HEK293 (cell line): ENCODE measurements around the gene PAXX.

ENCODE experiments used
- EGR2 ChIP-seq: fragments of 450-650 bp; formaldehyde crosslinking; IDR thresholded peaks from 2 replicates; pipeline ENCODE4 v1.5.1; 2016; ENCODE audit warnings: low read depth, missing biosample characterization, missing genetic modification characterization
- HOXC10 ChIP-seq: sonication (generic); formaldehyde crosslinking; IDR thresholded peaks from 2 replicates; pipeline ENCODE4 v1.8.1; 2023; ENCODE audit warnings: mild to moderate bottlenecking, missing genetic modification reagents
- KLF16 ChIP-seq: fragments of 450-650 bp; formaldehyde crosslinking; IDR thresholded peaks from 2 replicates; pipeline ENCODE4 v1.5.1; 2017; ENCODE audit warnings: missing biosample characterization, missing genetic modification characterization
- KLF7 ChIP-seq: fragments of 450-650 bp; formaldehyde crosslinking; IDR thresholded peaks from 2 replicates; pipeline ENCODE4 v1.5.1; 2016; ENCODE audit warnings: missing biosample characterization, missing genetic modification characterization, borderline replicate concordance
- PRDM1 ChIP-seq: fragments of 450-650 bp; formaldehyde crosslinking; IDR thresholded peaks from 2 replicates; pipeline ENCODE4; 2016; ENCODE audit warnings: missing biosample characterization, missing genetic modification characterization
- SETDB1 ChIP-seq: IDR thresholded peaks from one replicate; pipeline ENCODE4 v1.6.1; 2017; ENCODE audit warnings: mild to moderate bottlenecking, low read length, moderate library complexity, mixed read lengths; ENCODE audit not compliant: insufficient read length
- TCF7L2 ChIP-seq: IDR thresholded peaks from 2 replicates; pipeline ENCODE4 v1.6.1; 2011; ENCODE audit warnings: low read depth, mild to moderate bottlenecking, inconsistent platforms, low read length, moderate library complexity, borderline replicate concordance
- ZBTB26 ChIP-seq: fragments of 450-650 bp; formaldehyde crosslinking; optimal IDR thresholded peaks from 2 replicates; pipeline ENCODE3; 2016; ENCODE audit warnings: missing biosample characterization, mild to moderate bottlenecking, missing genetic modification characterization
- ZBTB7A ChIP-seq: fragments of 450-650 bp; formaldehyde crosslinking; IDR thresholded peaks from 2 replicates; pipeline ENCODE4 v1.5.1; 2016; ENCODE audit warnings: low read depth, missing biosample characterization, missing genetic modification characterization
- ZFHX2 ChIP-seq: fragments of 450-650 bp; formaldehyde crosslinking; conservative IDR thresholded peaks from 2 replicates; pipeline ENCODE4 v1.5.1; 2016; ENCODE audit warnings: missing biosample characterization, missing genetic modification characterization
- ZNF140 ChIP-seq: fragments of 450-650 bp; formaldehyde crosslinking; IDR thresholded peaks from 2 replicates; pipeline ENCODE4 v1.5.1; 2016; ENCODE audit warnings: missing biosample characterization, missing genetic modification characterization
- ZNF16 ChIP-seq: fragments of 450-650 bp; formaldehyde crosslinking; IDR thresholded peaks from 2 replicates; pipeline ENCODE4 v1.5.1; 2016; ENCODE audit warnings: low read depth, missing biosample characterization, missing genetic modification characterization
- ZNF2 ChIP-seq: fragments of 450-650 bp; formaldehyde crosslinking; IDR thresholded peaks from 2 replicates; pipeline ENCODE4 v1.5.1; 2016; ENCODE audit warnings: missing biosample characterization, missing genetic modification characterization
- ZNF223 ChIP-seq: fragments of 450-650 bp; formaldehyde crosslinking; IDR thresholded peaks from 2 replicates; pipeline ENCODE4 v1.5.1; 2016; ENCODE audit warnings: missing biosample characterization, missing genetic modification characterization
- ZNF23 ChIP-seq: fragments of 450-650 bp; formaldehyde crosslinking; IDR thresholded peaks from 2 replicates; pipeline ENCODE4 v1.5.1; 2016; ENCODE audit warnings: missing biosample characterization, missing genetic modification characterization, borderline replicate concordance
- ZNF274 ChIP-seq, 2 experiments: fragments of 200-500 bp in 1 of 2; fragments of 450-650 bp in 1 of 2; sonication (Bioruptor generic) in 1 of 2; formaldehyde crosslinking in 1 of 2; IDR thresholded peaks; 2 replicates each; pipeline versions ENCODE4 v1.5.1 to v1.6.1; 2014 to 2016; ENCODE audit warnings: borderline replicate concordance in 1 of 2, inconsistent platforms in 1 of 2, low read length in 1 of 2, missing biosample characterization in 1 of 2, missing genetic modification characterization in 1 of 2
- ZNF37A ChIP-seq: fragments of 450-650 bp; IDR thresholded peaks from 2 replicates; pipeline ENCODE4 v1.5.1; 2018; ENCODE audit warnings: missing biosample characterization, missing genetic modification characterization
- ZNF513 ChIP-seq: fragments of 450-650 bp; IDR thresholded peaks from 2 replicates; pipeline ENCODE4 v1.5.1; 2018; ENCODE audit warnings: missing biosample characterization, missing genetic modification characterization
- ZNF560 ChIP-seq: fragments of 450-650 bp; formaldehyde crosslinking; IDR thresholded peaks from 2 replicates; pipeline ENCODE4 v1.5.1; 2017; ENCODE audit warnings: missing biosample characterization, missing genetic modification characterization, borderline replicate concordance
- ZNF596 ChIP-seq: fragments of 450-650 bp; IDR thresholded peaks from 2 replicates; pipeline ENCODE4 v1.5.0; 2018; ENCODE audit warnings: missing biosample characterization, mild to moderate bottlenecking, missing genetic modification characterization, moderate library complexity
- ZNF692 ChIP-seq: fragments of 450-650 bp; formaldehyde crosslinking; IDR thresholded peaks from 2 replicates; pipeline ENCODE4 v1.5.1; 2016; ENCODE audit warnings: missing biosample characterization, missing genetic modification characterization
- ZNF701 ChIP-seq: fragments of 450-650 bp; formaldehyde crosslinking; IDR thresholded peaks from 2 replicates; pipeline ENCODE4 v1.5.1; 2016; ENCODE audit warnings: missing biosample characterization, missing genetic modification characterization
- ZNF843 ChIP-seq: fragments of 450-650 bp; formaldehyde crosslinking; IDR thresholded peaks from 2 replicates; pipeline ENCODE4 v1.5.1; 2016; ENCODE audit warnings: missing biosample characterization, missing genetic modification characterization
- ZSCAN23 ChIP-seq: fragments of 450-650 bp; formaldehyde crosslinking; IDR thresholded peaks from 2 replicates; pipeline ENCODE4 v1.5.1; 2016; ENCODE audit warnings: missing biosample characterization, missing genetic modification characterization
- ZSCAN4 ChIP-seq: fragments of 450-650 bp; formaldehyde crosslinking; IDR thresholded peaks from 2 replicates; pipeline ENCODE4 v1.5.1; 2017; ENCODE audit warnings: missing biosample characterization, missing genetic modification characterization
- TF ChIP-seq, protein P1 (sequence below): fragments of 450-650 bp; formaldehyde crosslinking; IDR thresholded peaks from 2 replicates; pipeline ENCODE4 v1.5.1; 2016; ENCODE audit warnings: missing biosample characterization, missing genetic modification characterization
- TF ChIP-seq, protein P2 (sequence below): fragments of 450-650 bp; formaldehyde crosslinking; IDR thresholded peaks from 2 replicates; pipeline ENCODE4 v1.5.1; 2016; ENCODE audit warnings: missing biosample characterization, missing genetic modification characterization, low read depth
- TF ChIP-seq, protein P3 (sequence below): fragments of 450-650 bp; formaldehyde crosslinking; IDR thresholded peaks from 2 replicates; pipeline ENCODE4 v1.5.1; 2017; ENCODE audit warnings: missing biosample characterization, missing genetic modification characterization
- TF ChIP-seq, protein P4 (sequence below): fragments of 450-650 bp; formaldehyde crosslinking; IDR thresholded peaks from 2 replicates; pipeline ENCODE4 v1.5.1; 2016; ENCODE audit warnings: missing biosample characterization, missing genetic modification characterization

PAXX gene

DNA sequence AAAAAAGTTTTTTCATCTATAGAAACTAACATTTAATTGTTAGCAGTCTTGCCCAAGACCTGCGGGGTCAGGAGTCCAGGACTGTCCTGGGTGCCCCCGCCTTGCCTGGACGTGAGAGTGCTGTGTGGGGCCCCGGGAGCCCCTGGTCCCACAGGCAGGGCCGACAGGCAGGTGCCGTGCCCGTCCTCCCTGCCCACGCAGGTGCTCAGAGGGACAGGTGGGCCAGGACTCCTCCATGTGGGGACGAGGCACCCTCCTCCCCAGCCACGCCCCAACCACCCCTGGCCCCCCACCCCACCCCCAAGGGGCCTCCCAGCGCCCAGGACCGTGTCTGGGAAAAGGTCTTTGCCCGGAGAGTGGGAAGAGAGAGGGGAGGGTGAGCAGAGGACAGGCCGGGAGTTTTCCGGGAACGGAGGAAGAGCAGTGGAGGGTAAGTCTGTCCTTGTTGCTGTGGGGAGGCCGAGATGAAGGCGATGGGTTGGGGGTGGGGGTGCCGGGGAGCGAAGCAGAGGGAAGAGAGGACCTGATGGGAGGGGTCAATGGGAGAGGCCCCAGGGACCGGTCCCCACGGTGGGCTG is 42.9 kb upstream of the PAXX start (continued):
- peak; percentile 43 for TF ChIP-seq EGR2
- no peak for TF ChIP-seq ZNF16 (tag by site-specific recombination)
- TF ChIP-seq, protein P1, sequence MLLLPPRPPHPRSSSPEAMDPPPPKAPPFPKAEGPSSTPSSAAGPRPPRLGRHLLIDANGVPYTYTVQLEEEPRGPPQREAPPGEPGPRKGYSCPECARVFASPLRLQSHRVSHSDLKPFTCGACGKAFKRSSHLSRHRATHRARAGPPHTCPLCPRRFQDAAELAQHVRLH = no peak
- no peak for TF ChIP-seq ZNF843
- TF ChIP-seq SETDB1 = no peak
- TF ChIP-seq, protein P2, sequence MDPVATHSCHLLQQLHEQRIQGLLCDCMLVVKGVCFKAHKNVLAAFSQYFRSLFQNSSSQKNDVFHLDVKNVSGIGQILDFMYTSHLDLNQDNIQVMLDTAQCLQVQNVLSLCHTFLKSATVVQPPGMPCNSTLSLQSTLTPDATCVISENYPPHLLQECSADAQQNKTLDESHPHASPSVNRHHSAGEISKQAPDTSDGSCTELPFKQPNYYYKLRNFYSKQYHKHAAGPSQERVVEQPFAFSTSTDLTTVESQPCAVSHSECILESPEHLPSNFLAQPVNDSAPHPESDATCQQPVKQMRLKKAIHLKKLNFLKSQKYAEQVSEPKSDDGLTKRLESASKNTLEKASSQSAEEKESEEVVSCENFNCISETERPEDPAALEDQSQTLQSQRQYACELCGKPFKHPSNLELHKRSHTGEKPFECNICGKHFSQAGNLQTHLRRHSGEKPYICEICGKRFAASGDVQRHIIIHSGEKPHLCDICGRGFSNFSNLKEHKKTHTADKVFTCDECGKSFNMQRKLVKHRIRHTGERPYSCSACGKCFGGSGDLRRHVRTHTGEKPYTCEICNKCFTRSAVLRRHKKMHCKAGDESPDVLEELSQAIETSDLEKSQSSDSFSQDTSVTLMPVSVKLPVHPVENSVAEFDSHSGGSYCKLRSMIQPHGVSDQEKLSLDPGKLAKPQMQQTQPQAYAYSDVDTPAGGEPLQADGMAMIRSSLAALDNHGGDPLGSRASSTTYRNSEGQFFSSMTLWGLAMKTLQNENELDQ = no peak
- no peak for TF ChIP-seq ZNF223 (tag by site-specific recombination)
- no peak for TF ChIP-seq HOXC10
- TF ChIP-seq ZNF513 (tag by site-specific recombination) = no peak
- TF ChIP-seq ZNF140 (tag by site-specific recombination) = no peak
- TF ChIP-seq ZNF274 (IDR thresholded peaks at IDR 0.05; ENCODE audit: low read length) = no peak
- no peak for TF ChIP-seq ZNF274 (tag by site-specific recombination; IDR thresholded peaks at IDR 0.05; ENCODE audit: borderline replicate concordance)
- TF ChIP-seq KLF16 (tag by site-specific recombination) = 0 out of 2 replicates have a peak, but pooled peaks have one; percentile 49
- 0 out of 2 replicates have a peak, but pooled peaks have one; percentile 95 for TF ChIP-seq ZBTB7A (tag by site-specific recombination)
- no peak for TF ChIP-seq ZNF596 (tag by site-specific recombination)
- TF ChIP-seq, protein P3, sequence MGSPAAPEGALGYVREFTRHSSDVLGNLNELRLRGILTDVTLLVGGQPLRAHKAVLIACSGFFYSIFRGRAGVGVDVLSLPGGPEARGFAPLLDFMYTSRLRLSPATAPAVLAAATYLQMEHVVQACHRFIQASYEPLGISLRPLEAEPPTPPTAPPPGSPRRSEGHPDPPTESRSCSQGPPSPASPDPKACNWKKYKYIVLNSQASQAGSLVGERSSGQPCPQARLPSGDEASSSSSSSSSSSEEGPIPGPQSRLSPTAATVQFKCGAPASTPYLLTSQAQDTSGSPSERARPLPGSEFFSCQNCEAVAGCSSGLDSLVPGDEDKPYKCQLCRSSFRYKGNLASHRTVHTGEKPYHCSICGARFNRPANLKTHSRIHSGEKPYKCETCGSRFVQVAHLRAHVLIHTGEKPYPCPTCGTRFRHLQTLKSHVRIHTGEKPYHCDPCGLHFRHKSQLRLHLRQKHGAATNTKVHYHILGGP (tag by site-specific recombination) = no peak
- no peak for TF ChIP-seq ZNF37A (tag by site-specific recombination)
- TF ChIP-seq ZNF692 (tag by site-specific recombination) = no peak
- no peak for TF ChIP-seq ZNF701 (tag by site-specific recombination)
- no peak for TF ChIP-seq ZNF560 (tag by site-specific recombination)
- TF ChIP-seq ZSCAN4 (tag by site-specific recombination) = no peak
- no peak for TF ChIP-seq ZNF2
- TF ChIP-seq PRDM1 (tag by site-specific recombination) = no peak
- no peak for TF ChIP-seq ZFHX2 (tag by site-specific recombination)
- peak; percentile 51; the same call in 1 of the 2 replicates for TF ChIP-seq KLF7
- no peak for TF ChIP-seq TCF7L2
- TF ChIP-seq ZNF23 (tag by site-specific recombination) = no peak
- no peak for TF ChIP-seq ZBTB26
- TF ChIP-seq, protein P4, sequence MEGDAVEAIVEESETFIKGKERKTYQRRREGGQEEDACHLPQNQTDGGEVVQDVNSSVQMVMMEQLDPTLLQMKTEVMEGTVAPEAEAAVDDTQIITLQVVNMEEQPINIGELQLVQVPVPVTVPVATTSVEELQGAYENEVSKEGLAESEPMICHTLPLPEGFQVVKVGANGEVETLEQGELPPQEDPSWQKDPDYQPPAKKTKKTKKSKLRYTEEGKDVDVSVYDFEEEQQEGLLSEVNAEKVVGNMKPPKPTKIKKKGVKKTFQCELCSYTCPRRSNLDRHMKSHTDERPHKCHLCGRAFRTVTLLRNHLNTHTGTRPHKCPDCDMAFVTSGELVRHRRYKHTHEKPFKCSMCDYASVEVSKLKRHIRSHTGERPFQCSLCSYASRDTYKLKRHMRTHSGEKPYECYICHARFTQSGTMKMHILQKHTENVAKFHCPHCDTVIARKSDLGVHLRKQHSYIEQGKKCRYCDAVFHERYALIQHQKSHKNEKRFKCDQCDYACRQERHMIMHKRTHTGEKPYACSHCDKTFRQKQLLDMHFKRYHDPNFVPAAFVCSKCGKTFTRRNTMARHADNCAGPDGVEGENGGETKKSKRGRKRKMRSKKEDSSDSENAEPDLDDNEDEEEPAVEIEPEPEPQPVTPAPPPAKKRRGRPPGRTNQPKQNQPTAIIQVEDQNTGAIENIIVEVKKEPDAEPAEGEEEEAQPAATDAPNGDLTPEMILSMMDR = no peak
- no peak for TF ChIP-seq ZSCAN23 (tag by site-specific recombination)
